Osteocyte (in vitro differentiated cells): Measurements from ENCODE around the gene BAIAP2. TPM values are rescaled to one million over a fixed set of nuclear protein-coding genes. Genes with fewer than 3 reads are reported as not detected.

Experiments
- DNase-seq: peaks from one replicate; pipeline ENCODE4 v3.0.0; 2021; ENCODE audit warnings: mixed read lengths; ENCODE audit not compliant: unreplicated experiment; ENCODE audit errors: extremely low spot score
- H3K27ac Mint-ChIP-seq: one replicate; pipeline ENCODE4 v1.8.0; 2021; ENCODE audit warnings: mild to moderate bottlenecking, mixed read lengths; ENCODE audit not compliant: unreplicated experiment
- H3K27me3 Mint-ChIP-seq: one replicate; pipeline ENCODE4 v1.8.0; 2021; ENCODE audit warnings: mixed read lengths; ENCODE audit not compliant: unreplicated experiment
- H3K36me3 Mint-ChIP-seq: one replicate; pipeline ENCODE4 v1.8.0; 2021; ENCODE audit warnings: mixed read lengths; ENCODE audit not compliant: unreplicated experiment
- H3K4me1 Mint-ChIP-seq: one replicate; pipeline ENCODE4 v1.8.0; 2021; ENCODE audit warnings: mixed read lengths; ENCODE audit not compliant: unreplicated experiment
- H3K4me3 Mint-ChIP-seq: one replicate; pipeline ENCODE4 v1.8.0; 2021; ENCODE audit warnings: mild to moderate bottlenecking, moderate library complexity, mixed read lengths; ENCODE audit not compliant: unreplicated experiment
- H3K9me3 Mint-ChIP-seq: one replicate; pipeline ENCODE4 v1.8.0; 2021; ENCODE audit warnings: mixed read lengths; ENCODE audit not compliant: unreplicated experiment
- total RNA-seq: library from RNA; stranded (reverse); gene quantifications from 2 replicates; pipeline ENCODE4 v1.2.1, GENCODE V29; 2021
- TF ChIP-seq, protein P1 (sequence below): fragments of 200-600 bp; sonication (generic); IDR thresholded peaks from 2 replicates; pipeline ENCODE4 v1.5.0; 2021; ENCODE audit warnings: antibody characterized with exemption, mild to moderate bottlenecking, moderate library complexity

Gene BAIAP2
- total RNA-seq, 1 donor from 2014 or later = 29.0 TPM

DNA sequence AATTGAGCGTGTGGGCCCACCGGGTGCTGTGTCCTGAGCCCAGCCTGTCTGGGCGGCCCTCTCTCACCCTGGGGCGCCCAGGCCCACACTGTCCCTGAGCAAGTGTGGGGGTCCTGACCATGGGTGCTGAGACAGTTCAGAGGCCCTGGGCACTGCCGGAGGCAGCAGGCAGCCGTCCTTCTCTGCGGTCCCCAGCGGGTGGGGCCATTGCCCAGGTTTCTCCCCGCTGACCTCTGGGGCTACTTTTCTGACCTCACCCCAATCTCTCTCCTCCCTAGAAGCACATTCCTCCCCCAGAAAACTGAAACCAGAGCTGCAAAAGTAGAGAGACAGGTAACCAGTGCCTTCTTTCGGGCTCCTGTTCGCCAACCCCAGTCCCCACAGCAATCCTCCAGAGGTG lies 94.3 kb downstream of the BAIAP2 start:
- no peaks in the 10 kb centered on the region for H3K27me3 Mint-ChIP-seq
- no peaks in the 10 kb centered on the region for H3K36me3 Mint-ChIP-seq
- no peak for DNase-seq
- H3K9me3 Mint-ChIP-seq = no peaks in the 10 kb centered on the region
- TF ChIP-seq, protein P1, sequence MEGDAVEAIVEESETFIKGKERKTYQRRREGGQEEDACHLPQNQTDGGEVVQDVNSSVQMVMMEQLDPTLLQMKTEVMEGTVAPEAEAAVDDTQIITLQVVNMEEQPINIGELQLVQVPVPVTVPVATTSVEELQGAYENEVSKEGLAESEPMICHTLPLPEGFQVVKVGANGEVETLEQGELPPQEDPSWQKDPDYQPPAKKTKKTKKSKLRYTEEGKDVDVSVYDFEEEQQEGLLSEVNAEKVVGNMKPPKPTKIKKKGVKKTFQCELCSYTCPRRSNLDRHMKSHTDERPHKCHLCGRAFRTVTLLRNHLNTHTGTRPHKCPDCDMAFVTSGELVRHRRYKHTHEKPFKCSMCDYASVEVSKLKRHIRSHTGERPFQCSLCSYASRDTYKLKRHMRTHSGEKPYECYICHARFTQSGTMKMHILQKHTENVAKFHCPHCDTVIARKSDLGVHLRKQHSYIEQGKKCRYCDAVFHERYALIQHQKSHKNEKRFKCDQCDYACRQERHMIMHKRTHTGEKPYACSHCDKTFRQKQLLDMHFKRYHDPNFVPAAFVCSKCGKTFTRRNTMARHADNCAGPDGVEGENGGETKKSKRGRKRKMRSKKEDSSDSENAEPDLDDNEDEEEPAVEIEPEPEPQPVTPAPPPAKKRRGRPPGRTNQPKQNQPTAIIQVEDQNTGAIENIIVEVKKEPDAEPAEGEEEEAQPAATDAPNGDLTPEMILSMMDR = peak; percentile 13
- H3K4me1 Mint-ChIP-seq = no peaks in the 10 kb centered on the region
- no peak overlapping the region for H3K27ac Mint-ChIP-seq
- no peak overlapping the region for H3K4me3 Mint-ChIP-seq

DNA sequence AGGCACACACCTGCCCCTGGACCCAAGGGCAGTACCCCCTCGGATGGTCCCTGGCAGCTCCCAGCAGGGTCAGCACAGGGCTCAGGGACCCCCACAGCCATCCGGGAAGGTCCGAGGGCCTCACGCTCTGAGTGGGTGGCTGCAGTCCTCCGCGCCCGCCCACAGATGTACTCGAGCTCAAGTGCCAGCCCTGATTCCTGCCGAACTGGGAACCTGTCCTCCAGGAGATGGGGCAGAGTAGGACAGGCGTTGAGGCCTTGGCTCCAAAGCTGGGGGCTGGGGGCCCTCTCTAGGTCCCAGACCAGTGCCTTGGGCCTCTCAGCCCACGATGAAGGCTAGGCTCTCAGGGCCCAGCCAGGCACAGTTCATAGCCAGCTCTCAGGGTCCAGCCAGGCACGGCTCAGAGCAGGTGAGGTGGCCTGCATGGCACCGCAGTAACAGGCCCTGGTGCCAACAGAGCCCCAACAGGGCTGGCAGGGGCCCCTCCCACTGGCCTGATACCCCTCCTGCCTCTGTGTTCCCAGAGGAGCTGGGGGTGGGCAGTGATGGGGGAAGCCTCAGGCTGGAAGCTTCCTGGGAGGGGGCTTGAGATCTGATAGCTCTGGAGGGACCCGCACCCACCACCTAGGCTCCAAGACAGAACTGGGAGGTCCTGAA lies 94.9 kb downstream of the BAIAP2 start:
- H3K9me3 Mint-ChIP-seq = no peaks in the 10 kb centered on the region

DNA sequence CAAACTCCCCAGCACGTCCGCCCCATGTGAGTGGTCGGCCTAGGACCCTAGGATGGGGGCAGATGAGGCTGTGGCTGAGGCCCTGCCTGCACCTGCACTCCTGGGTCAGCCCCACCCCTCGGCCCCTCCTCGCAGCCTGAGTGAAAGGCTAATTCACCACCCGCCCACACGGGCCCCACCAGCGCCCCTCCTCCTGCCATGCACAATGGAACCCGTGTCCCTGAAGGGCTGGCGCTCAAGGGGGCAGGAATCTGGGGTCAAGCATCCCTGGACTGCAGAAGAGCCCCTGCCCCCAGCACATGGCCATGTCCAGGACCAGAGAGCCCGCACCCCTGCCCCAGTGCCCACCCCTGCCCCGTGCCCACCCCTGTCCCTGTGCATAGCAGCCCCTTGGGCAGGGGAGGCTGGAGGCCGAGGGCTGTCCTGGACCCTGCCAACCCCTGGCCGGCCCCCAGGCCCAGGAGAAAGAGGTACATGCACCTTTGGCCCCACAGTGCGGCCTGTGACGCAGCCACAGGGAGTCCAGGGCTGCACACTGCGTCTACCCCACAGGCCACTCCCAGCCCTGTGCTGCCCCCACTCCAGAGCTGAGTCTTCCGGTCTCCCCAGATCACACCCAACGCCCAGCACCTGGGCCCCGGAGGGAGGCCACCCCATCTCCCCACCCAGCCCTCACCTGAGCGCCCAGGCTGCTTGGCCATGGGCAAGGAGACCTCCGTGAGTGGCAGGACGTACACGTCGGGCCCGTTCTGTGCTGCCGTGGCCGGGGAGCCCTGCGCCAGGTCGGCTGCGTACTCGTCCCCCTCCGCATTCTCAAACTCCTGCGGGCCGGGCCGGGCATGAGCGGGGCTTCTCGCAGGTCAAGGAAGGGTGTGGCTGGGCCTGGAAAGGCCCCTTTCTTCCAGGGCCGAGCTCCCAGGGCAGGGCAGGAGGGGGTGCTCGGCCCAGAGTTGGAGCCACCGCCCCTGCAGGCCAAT lies 95.7 kb downstream of the BAIAP2 start:
- no peaks in the 10 kb centered on the region for H3K4me1 Mint-ChIP-seq
- DNase-seq = no peak

More for the DNA sequence above, 94.9 kb downstream of the BAIAP2 start:
- H3K27ac Mint-ChIP-seq = no peak overlapping the region
- H3K4me3 Mint-ChIP-seq = no peak overlapping the region
- no peaks in the 10 kb centered on the region for H3K4me1 Mint-ChIP-seq
- H3K36me3 Mint-ChIP-seq = no peaks in the 10 kb centered on the region
- no peaks in the 10 kb centered on the region for H3K27me3 Mint-ChIP-seq
- TF ChIP-seq, protein P1 = no peak
- no peak for DNase-seq

DNA sequence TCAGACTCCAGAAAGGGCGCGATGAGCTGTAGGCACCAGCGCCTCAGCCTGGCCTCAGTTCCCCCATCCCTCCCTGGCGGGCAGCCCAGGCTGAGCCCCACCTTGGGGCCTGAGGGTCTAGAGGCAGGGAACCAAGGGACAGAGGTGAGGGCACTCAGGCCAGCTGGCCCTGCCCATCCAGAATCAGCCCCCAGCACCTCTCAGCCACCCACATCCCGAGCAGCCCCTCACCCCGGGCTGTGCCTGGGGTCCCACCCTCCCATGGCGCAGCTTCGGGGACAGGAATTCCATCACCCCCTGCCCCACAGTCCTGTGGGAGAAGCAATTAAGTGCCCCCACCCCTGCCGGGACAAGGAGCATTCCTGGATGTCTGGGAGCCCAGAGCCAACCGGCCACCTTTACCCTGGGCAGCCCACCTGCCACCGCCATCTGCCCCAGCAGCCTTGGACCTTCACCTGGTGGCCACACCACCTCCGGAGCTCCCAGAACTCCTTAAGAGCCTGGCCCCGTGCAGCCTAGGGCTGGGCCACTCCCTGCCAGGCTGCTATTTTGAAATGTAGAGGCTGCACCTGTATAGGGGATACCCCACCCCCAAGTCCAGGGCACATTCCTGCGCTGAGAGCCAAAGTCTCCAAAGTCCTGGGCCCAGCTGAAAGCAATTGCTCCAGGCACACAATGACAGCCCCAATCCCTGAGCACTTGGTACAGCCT lies 96.7 kb downstream of the BAIAP2 start:
- Mint-ChIP-seq H3K27ac (no peak overlapping the region), H3K9me3 (no peaks in the 10 kb centered on the region)

More for the DNA sequence above, 95.7 kb downstream of the BAIAP2 start:
- H3K27ac Mint-ChIP-seq = no peak overlapping the region
- H3K27me3 Mint-ChIP-seq = no peaks in the 10 kb centered on the region
- H3K9me3 Mint-ChIP-seq = no peaks in the 10 kb centered on the region
- TF ChIP-seq, protein P1 = no peak
- no peaks in the 10 kb centered on the region for H3K36me3 Mint-ChIP-seq
- H3K4me3 Mint-ChIP-seq = no peak overlapping the region

More for the DNA sequence above, 96.7 kb downstream of the BAIAP2 start:
- TF ChIP-seq, protein P1 = no peak
- no peaks in the 10 kb centered on the region for H3K36me3 Mint-ChIP-seq
- no peak for DNase-seq
- no peaks in the 10 kb centered on the region for H3K4me1 Mint-ChIP-seq
- H3K4me3 Mint-ChIP-seq = no peak overlapping the region
- H3K27me3 Mint-ChIP-seq = no peaks in the 10 kb centered on the region
